ENCODE results near the gene DBX1. TPM values are rescaled to one million over a fixed set of nuclear protein-coding genes. Genes with fewer than 3 reads are reported as not detected.

The DBX1 gene
- total RNA-seq, 1 donor from 2014 or later: not detected

DNA sequence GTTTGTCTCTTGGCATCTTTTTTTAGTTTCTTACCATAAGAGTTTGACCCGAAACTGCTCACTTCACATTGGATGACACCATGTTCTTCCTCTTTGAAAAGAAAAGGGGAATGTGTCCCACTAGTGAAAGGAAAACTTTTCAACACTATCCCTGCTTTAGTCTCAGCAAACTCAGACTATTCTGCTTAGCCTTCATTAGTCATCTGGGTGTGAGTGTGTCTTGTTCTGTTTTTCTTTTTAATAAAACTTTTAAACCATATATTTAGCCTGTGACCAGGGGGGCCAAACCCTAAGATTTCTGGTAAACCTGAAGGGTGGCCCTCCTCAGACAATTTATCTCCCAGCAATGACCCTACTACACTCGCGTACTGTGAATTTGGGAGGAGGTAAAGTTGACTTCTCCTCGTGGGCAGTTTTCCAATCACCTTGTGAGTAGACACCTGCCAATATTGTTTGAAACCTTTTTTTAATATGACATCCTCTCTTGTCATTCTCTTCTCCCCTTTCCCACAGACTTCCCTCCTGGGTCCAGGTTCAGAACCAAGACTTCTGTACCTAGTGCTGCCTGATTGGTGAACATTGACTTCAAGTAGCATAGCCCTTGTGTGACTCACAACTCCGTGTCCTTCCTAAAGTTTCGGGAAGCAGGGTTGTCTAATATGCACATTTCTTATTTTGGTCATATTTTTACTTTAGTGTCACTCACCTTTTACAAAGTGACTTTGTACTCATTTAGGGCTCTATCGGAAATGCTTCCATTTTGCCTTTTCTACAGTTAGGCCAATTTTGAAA is 39.9 kb downstream of the DBX1 start:
- no peak for DNase-seq (ENCODE audit: low read depth)

DNA sequence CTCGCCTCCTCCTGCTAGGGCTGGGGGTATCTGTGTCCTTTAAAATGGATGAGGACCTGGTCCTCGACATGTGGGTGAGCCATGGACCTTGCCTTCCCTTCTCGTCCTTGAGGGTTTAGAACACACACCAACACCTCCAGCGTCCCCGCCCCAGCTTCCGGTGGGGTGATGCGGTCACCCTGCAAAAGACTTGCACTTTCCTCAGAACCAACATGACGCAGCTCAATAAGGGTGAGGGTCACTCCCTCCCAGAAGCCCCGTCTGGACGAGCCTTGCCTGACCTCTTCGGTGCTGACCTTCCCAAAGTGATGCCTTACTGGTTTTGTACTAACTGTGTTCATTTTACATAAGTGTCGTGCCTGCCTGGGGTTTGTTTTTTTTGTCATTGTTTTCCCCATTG is 41.0 kb downstream of the DBX1 start:
- DNase-seq (ENCODE audit: low read depth): no peak

DNA sequence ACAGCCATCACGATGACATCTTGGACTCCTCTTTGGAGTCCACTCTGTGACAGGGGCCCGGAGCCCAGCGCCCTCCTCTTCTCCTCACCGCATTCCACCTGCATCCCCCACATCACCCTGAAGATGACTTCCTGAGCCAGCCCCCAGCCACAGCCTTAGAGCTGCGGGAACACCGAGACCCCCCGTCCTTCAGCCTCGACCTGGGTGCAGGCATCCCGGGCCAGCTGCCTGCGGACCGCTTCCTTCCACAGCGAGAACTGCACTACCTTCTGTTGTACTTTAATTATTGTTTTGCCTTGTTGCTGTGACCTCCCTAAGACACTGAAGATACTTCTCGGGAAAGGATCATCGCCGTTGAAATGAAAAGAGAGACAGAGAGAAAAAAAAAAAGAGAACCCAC is 42.1 kb downstream of the DBX1 start:
- no peak for DNase-seq (ENCODE audit: low read depth)

DNA sequence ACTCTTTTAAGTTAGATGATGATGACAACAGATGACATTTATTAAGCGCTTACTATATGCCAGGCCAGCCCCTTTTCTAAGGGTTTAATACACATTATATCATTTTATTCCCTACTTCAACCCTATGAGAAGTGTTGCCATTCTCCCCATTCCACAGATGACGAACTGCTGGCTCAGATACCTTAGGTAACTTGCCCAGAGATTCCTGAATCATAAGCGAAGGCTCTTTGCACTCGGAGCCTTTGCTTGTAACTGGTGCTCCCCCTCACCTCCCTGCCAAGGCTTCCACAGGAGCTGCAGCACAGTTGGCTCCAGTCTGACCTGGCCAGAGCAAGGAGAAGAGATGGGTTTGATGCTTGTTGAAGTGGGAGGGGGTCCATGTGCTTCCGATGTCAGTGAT is 43.0 kb downstream of the DBX1 start:
- no peak for DNase-seq (ENCODE audit: low read depth)

DNA sequence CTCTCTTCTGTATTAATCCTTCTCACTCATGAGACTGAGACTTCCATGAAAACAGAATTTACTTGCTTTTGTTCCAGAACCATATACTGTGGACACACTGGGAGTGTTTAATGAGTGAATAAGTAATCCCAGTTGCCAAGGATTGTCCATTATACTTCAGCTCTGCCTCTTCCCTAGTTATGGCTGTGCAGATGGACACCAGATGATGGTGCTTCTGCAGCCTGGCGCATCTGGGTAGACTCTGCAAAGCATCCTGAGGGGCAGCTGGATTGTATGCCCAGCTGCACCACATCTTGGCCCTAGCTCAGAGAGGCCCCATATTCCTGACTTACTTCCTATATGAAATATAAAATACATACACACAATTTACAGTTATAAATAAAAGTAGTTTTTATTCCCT is 43.5 kb downstream of the DBX1 start:
- DNase-seq (ENCODE audit: low read depth): no peak

DNA sequence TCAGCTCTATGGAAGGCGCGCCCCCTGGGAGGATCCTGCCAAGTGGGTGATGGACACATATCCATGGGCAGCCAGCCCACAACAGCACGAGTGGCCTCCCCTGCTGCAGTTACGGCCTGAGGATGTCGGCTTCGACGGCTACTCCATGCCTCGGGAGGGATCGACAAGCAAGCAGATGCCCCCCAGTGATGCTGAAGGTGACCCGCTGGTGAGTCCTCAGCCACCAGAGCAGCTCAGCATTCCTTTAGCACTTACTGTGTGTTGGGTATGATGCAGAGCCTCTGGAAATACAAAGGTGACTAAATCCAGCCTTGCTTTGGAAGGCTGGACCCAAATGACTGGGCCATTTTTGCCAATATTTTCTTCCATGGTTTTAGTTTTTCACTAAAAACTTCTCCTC is 45.7 kb downstream of the DBX1 start:
- DNase-seq (ENCODE audit: low read depth): no peak

DNA sequence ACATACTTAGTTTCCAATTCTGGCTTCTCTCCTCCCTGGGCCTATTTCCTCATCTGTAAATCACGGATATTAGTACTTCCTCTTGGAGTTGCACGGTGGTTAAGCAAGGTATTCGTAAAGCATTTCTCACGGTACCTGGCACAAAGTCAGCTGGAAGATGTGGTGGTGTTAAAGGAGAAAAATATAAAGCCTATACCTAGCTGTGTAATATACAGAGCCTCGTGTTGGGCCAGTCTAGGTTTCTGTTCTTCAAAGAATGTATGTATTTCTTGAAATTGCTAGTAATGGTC is 47.2 kb downstream of the DBX1 start:
- DNase-seq (ENCODE audit: low read depth): peak; percentile 95

DNA sequence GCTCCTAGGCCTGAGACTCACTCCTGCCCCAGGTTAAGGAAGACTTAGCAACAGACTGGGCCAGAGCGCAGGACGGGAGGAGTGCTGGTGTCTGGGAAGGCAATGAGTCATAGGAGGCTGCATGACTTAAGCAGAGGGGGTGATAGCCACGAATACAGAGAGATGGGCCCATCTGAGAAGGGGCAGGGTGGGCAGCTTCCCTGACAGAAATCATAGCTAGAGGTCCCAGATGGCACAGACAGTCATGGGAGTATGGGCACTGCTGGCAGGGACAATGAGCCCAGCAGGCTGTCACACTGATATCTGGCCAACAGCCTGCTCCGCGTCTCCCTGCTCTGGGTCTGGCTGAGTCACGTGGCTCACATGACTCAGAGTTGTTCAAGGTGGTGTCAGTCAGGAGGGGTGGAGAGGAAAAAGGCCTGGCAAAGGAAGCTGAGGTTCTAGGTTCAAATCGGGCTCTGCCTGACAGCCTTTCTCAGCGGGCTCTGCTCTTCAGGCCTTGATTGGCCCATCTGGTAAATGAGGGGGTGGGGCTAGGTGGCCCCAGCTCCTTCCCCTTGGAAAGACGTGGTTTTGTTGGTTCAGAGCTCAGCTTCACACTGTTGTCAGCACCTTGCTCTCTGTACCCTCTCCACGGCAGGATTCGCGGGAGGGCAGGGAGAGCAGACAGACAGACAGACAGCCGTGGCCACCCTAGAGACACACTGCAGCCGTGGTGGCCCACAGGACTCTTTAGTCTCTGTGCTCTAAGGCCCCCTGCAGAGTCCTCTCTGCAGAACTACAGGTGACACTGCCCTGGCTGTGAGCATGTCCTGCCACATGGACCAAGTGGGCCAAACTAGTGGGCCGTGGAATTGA is 47.8 kb downstream of the DBX1 start:
- peak; percentile 97 for DNase-seq (ENCODE audit: low read depth)

DNA sequence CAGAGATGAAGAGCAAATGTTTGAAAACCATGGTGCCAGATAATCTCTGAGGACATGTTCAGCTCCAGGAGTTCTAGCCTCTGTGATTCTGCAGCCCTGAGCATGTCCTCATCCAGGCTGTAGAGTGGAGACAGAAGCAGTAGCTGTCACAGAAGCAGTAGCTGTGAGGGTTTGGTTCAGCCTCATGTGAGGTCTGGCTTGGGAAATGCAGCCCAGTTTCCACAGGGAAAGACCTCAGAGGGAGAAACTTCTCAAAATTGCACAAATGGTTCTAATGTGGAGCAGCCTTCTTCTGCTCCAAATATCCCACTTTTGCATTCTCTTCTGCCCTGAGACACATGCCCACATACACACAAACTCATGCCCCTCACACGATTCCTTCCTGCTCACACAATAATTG is 48.4 kb downstream of the DBX1 start:
- DNase-seq (ENCODE audit: low read depth): no peak

DNA sequence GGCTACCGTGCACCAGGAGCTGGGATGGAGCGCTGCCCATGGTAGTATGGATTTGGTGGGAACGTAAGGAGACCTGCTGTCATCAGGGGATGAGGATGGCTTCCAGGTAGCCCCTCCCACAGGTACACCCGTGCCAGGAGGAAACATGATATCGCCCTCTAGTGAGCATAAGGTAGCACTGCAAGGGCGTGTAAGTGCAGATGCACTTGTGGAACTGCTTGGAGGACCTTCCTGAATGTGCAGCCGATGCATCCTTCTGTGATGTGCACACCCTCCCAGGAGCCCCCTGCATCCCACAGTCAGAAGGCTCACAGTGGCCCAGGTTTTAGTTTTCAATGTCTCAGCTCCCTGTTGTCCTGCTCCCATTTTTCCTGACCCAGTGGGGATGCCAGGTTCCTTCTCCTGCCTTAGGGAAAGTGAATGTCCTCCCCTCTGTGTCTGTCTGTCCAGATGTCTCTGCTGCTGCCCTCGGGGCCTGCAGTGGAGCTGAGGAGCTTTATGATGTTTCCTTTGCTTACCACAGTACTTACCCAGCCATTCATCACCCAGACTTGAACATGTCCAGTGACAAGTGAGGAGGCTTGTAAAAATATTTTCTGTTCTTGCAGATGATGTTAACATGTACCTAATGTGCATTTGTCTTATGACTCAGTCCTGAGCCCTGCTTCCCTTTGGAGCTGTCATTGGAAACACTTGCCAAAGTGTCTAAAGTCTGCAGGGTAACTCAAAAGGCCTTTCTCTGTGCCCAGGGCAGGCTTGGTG is 49.2 kb downstream of the DBX1 start:
- peak; percentile 69 for DNase-seq (ENCODE audit: low read depth)

DNA sequence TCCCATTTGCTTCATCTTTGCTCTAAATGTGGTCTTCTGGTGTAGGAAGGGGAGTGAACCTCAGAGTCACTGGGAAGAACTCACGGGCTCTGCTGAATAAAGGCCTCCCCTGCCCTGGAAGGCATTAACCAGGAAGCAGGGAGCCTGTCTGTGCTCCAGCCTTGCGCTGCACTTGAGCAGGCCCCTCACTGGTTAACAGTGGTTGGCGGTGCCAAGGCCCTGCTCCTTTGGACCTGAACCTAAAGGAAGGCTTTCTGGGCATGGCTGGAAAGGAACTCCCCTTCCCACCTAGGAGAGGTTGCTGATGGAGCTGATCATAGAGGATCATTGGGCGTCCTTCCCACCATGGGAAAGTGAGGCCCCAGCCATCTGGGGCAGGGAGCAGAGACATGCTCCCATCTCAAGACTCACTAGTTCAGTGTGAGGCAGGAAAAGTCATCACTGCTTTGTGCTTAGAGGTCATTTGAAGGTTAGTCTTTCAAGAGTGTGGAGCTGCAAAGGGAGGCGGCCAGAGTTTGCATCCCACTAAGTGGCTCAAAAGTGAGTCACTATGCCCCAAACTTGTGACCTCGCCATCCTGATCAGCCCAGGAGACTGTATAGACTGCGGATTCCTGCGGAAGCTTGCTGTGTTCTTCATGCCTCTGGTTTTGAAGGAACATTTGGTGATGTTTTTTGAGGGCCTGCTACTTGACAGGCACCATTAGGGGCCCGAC is 50.4 kb downstream of the DBX1 start:
- no peak for DNase-seq (ENCODE audit: low read depth)

Other genes with a start within 250 kb of the DBX1 start
- 84.3 and 86.8 TPM in 2 replicates for gene HTATIP2, start 203.2 kb upstream of the DBX1 start, total RNA-seq
- gene PRMT3, start 227.2 kb upstream of the DBX1 start, total RNA-seq: 16.4 and 21.5 TPM in 2 replicates